ACHN (cell line): ENCODE measurements around the gene NTRK3.
"Not testable (repeated sequence)": the region's sequence is repeated elsewhere in the genome, so short reads cannot be mapped to it uniquely, and the experiment has no call there.

ENCODE experiments used
- DNase-seq: peaks from one replicate; pipeline ENCODE4 v3.0.0-alpha.2; 2015
- in situ Hi-C: cut with HindIII; loops from 2 replicates; pipeline ENCODE4 v1.10.0; 2017; ENCODE audit warnings: low sequenced_read_pairs, low pct_ligation_motif_present, low pct_unique_long_range_greater_than_20kb

NTRK3 gene

GRCh38 chr15:88069561-88069960 is 187.0 kb downstream of the NTRK3 start:
- in situ Hi-C loops: no loop called here
- no peak for DNase-seq

GRCh38 chr15:88067331-88067685 is 189.2 kb downstream of the NTRK3 start:
- in situ Hi-C loops: no loop called here
- no peak for DNase-seq

- in situ Hi-C loops: no loop called here
Observed at GRCh38 chr15:88066636-88067330, 189.8 kb downstream of the NTRK3 start.

GRCh38 chr15:88061452-88061851 is 195.1 kb downstream of the NTRK3 start:
- in situ Hi-C loops: no loop called here
- no peak for DNase-seq

More at GRCh38 chr15:88066636-88067330, 189.8 kb downstream of the NTRK3 start:
- no peak for DNase-seq

GRCh38 chr15:88060383-88060782 is 196.2 kb downstream of the NTRK3 start:
- in situ Hi-C loops: no loop called here
- no peak for DNase-seq

- in situ Hi-C loops: no loop called here
- no peak for DNase-seq
Observed at GRCh38 chr15:88057836-88058235, 198.7 kb downstream of the NTRK3 start.

- in situ Hi-C loops: no loop called here
Observed at GRCh38 chr15:88049506-88049905, 207.0 kb downstream of the NTRK3 start.

GRCh38 chr15:88048755-88049154 is 207.8 kb downstream of the NTRK3 start:
- DNase-seq: no peak
- in situ Hi-C loops: no loop called here

More at GRCh38 chr15:88049506-88049905, 207.0 kb downstream of the NTRK3 start:
- no peak for DNase-seq

GRCh38 chr15:88048237-88048636 is 208.3 kb downstream of the NTRK3 start:
- no peak for DNase-seq
- in situ Hi-C loops: no loop called here

- in situ Hi-C loops: no loop called here
- DNase-seq: no peak
Observed at GRCh38 chr15:88046576-88047129, 209.9 kb downstream of the NTRK3 start.

GRCh38 chr15:88043396-88043795 is 213.1 kb downstream of the NTRK3 start:
- in situ Hi-C loops: no loop called here
- DNase-seq: no peak

- no peak for DNase-seq
- in situ Hi-C loops: no loop called here
Observed at GRCh38 chr15:88042047-88042446, 214.5 kb downstream of the NTRK3 start.

GRCh38 chr15:88040516-88040915 is 216.0 kb downstream of the NTRK3 start:
- in situ Hi-C loops: no loop called here
- DNase-seq: no peak

- no peak for DNase-seq
- in situ Hi-C loops: no loop called here
Observed at GRCh38 chr15:88038261-88038660, 218.3 kb downstream of the NTRK3 start.

GRCh38 chr15:88036154-88036839 is 220.2 kb downstream of the NTRK3 start:
- in situ Hi-C loops: no loop called here

GRCh38 chr15:88035381-88035780 is 221.2 kb downstream of the NTRK3 start:
- in situ Hi-C loops: no loop called here
- no peak for DNase-seq

More at GRCh38 chr15:88036154-88036839, 220.2 kb downstream of the NTRK3 start:
- DNase-seq: no peak

- in situ Hi-C loops, DNase-seq: not testable (repeated sequence)
Observed at GRCh38 chr15:88033421-88033820, 223.1 kb downstream of the NTRK3 start.

- no peak for DNase-seq
- in situ Hi-C loops: no loop called here
Observed at GRCh38 chr15:88032787-88033186, 223.8 kb downstream of the NTRK3 start.

GRCh38 chr15:88031461-88031860 is 225.1 kb downstream of the NTRK3 start:
- DNase-seq: no peak
- in situ Hi-C loops: no loop called here

GRCh38 chr15:88029696-88030095 is 226.8 kb downstream of the NTRK3 start:
- no peak for DNase-seq
- in situ Hi-C loops: no loop called here
